Smooth muscle cell (in vitro differentiated cells): ENCODE measurements around the gene CRELD1. TPM values are rescaled to one million over a fixed set of nuclear protein-coding genes. Genes with fewer than 3 reads are reported as not detected.

ENCODE experiments used
- DNase-seq: peaks from one replicate; lab custom pipeline; 2025; ENCODE audit not compliant: unreplicated experiment; lab: John Stamatoyannopoulos, UW
- H2AFZ ChIP-seq: fragments of 200-600 bp; sonication (generic); 2 replicates; pipeline ENCODE4 v1.6.0; 2016; ENCODE audit warnings: antibody characterized with exemption, low read depth, mild to moderate bottlenecking
- H3F3A ChIP-seq: fragments of 200-600 bp; sonication (generic); 2 replicates; pipeline ENCODE4 v1.6.0; 2017; ENCODE audit warnings: antibody characterized with exemption, low read depth
- H3K27ac ChIP-seq: fragments of 200-600 bp; sonication (generic); 2 replicates; pipeline ENCODE4 v1.5.1; 2016; ENCODE audit warnings: low read depth, mild to moderate bottlenecking
- H3K27me3 ChIP-seq: fragments of 200-600 bp; sonication (generic); 2 replicates; pipeline ENCODE4 v1.6.1; 2016; ENCODE audit warnings: low read depth, mild to moderate bottlenecking
- H3K36me3 ChIP-seq: fragments of 200-600 bp; sonication (generic); 2 replicates; pipeline ENCODE4 v1.5.1; 2016; ENCODE audit warnings: low read depth
- H3K4me1 ChIP-seq: fragments of 200-600 bp; sonication (generic); 2 replicates; pipeline ENCODE4 v1.5.1; 2016; ENCODE audit warnings: low read depth
- H3K4me2 ChIP-seq: fragments of 200-600 bp; sonication (generic); 2 replicates; pipeline ENCODE4 v1.6.0; 2016; ENCODE audit warnings: mild to moderate bottlenecking
- H3K4me3 ChIP-seq: fragments of 200-600 bp; sonication (generic); 2 replicates; pipeline ENCODE4 v1.5.1; 2016; ENCODE audit warnings: mild to moderate bottlenecking
- H3K79me2 ChIP-seq: fragments of 200-600 bp; sonication (generic); 2 replicates; pipeline ENCODE4 v1.6.0; 2016; ENCODE audit warnings: low read depth, mild to moderate bottlenecking
- H3K9ac ChIP-seq: fragments of 200-600 bp; sonication (generic); 2 replicates; pipeline ENCODE4 v1.6.0; 2016; ENCODE audit warnings: low read depth
- H3K9me3 ChIP-seq: fragments of 200-600 bp; sonication (generic); replicated peaks from 2 replicates; pipeline ENCODE4 v1.5.1; 2016; ENCODE audit warnings: low read depth
- H4K20me1 ChIP-seq: fragments of 200-600 bp; sonication (generic); 2 replicates; pipeline ENCODE4 v1.6.0; 2016; ENCODE audit warnings: low read depth
- CTCF ChIP-seq: fragments of 200-600 bp; sonication (generic); IDR thresholded peaks from 2 replicates; pipeline ENCODE4 v1.5.1; 2017; ENCODE audit warnings: borderline replicate concordance, mild to moderate bottlenecking, antibody characterized with exemption; ENCODE audit not compliant: insufficient read depth, poor library complexity, severe bottlenecking
- WGBS: methylation state at CpG from one replicate; pipeline ENCODE4 v1.1.7; 2016; ENCODE audit warnings: low lambda C conversion rate; 5-methylcytosine and 5-hydroxymethylcytosine counted together
- polyA plus RNA-seq: library from polyadenylated mRNA; unstranded; fragments of >200 nt; fragmentation: Nextera tagmentation; extraction: Ambion mirVana; gene quantifications from 2 replicates; pipeline ENCODE4 v1.2.1, GENCODE V29; 2016
- total RNA-seq: library from RNA; depleted of rRNA; stranded (reverse); fragments of >200 nt; gene quantifications from 2 replicates; pipeline ENCODE4 v1.2.3, GENCODE V29; 2014

The CRELD1 gene
- total and polyA plus RNA-seq, 2 experiments from 2014 or later = 25.8 to 68.6 TPM

- peak overlapping the region; percentile 70 for H3K4me3 ChIP-seq
- no peak for DNase-seq
- H3F3A ChIP-seq = no peaks in the 10 kb centered on the region
- no peaks in the 10 kb centered on the region for H3K27me3 ChIP-seq
- no peaks in the 10 kb centered on the region for H3K36me3 ChIP-seq
- H3K4me1 ChIP-seq = peaks cover 15% of the 10 kb centered on the region
- peak; percentile 4 for TF ChIP-seq CTCF
- no peaks in the 10 kb centered on the region for H4K20me1 ChIP-seq
- no peak overlapping the region for H3K27ac ChIP-seq
- H2AFZ ChIP-seq = peak overlapping the region; percentile 83
- no peaks in the 10 kb centered on the region for H3K79me2 ChIP-seq
- 41% methylated on average over 11 of the region's 11 CpGs for WGBS
- peak overlapping the region; percentile 70 for H3K9ac ChIP-seq
- H3K9me3 ChIP-seq = no peaks in the 10 kb centered on the region
- H3K4me2 ChIP-seq = peak overlapping the region; percentile 83
Measured at GRCh38 chr3:9934235-9934621, 594 bp downstream of the CRELD1 start.

GRCh38 chr3:9934993-9935392 lies 1.4 kb downstream of the CRELD1 start:
- H3K4me3 ChIP-seq = peak overlapping the region; percentile 70
- H3K27ac ChIP-seq = no peak overlapping the region
- no peaks in the 10 kb centered on the region for H3F3A ChIP-seq
- H3K4me2 ChIP-seq = peak overlapping the region; percentile 83
- H4K20me1 ChIP-seq = no peaks in the 10 kb centered on the region
- no peak for TF ChIP-seq CTCF
- no peaks in the 10 kb centered on the region for H3K9me3 ChIP-seq
- H3K36me3 ChIP-seq = no peaks in the 10 kb centered on the region
- peaks cover 15% of the 10 kb centered on the region for H3K4me1 ChIP-seq
- no peak overlapping the region for H2AFZ ChIP-seq
- H3K27me3 ChIP-seq = no peaks in the 10 kb centered on the region
- H3K9ac ChIP-seq = no peak overlapping the region
- no peaks in the 10 kb centered on the region for H3K79me2 ChIP-seq
- no peak for DNase-seq
- 92% methylated on average over 4 of the region's 4 CpGs for WGBS

- TF ChIP-seq CTCF = no peak
- H3K36me3 ChIP-seq = no peaks in the 10 kb centered on the region
Measured at GRCh38 chr3:9935966-9936510, 2.4 kb downstream of the CRELD1 start.

More at GRCh38 chr3:9935966-9936510, 2.4 kb downstream of the CRELD1 start:
- Histone ChIP-seq H3K27ac (no peak overlapping the region), H3K79me2 (no peaks in the 10 kb centered on the region), H3K9ac (no peak overlapping the region), H3K4me3 (no peak overlapping the region), H4K20me1 (no peaks in the 10 kb centered on the region), H3K4me1 (peaks cover 15% of the 10 kb centered on the region), H3K9me3 (no peaks in the 10 kb centered on the region), H3F3A (no peaks in the 10 kb centered on the region), H3K27me3 (no peaks in the 10 kb centered on the region), H2AFZ (no peak overlapping the region), H3K4me2 (no peak overlapping the region)
- WGBS = 98% methylated on average over 5 of the region's 5 CpGs
- DNase-seq = no peak
